ENCODE measurements around the gene GNB5.

Gene GNB5

DNA sequence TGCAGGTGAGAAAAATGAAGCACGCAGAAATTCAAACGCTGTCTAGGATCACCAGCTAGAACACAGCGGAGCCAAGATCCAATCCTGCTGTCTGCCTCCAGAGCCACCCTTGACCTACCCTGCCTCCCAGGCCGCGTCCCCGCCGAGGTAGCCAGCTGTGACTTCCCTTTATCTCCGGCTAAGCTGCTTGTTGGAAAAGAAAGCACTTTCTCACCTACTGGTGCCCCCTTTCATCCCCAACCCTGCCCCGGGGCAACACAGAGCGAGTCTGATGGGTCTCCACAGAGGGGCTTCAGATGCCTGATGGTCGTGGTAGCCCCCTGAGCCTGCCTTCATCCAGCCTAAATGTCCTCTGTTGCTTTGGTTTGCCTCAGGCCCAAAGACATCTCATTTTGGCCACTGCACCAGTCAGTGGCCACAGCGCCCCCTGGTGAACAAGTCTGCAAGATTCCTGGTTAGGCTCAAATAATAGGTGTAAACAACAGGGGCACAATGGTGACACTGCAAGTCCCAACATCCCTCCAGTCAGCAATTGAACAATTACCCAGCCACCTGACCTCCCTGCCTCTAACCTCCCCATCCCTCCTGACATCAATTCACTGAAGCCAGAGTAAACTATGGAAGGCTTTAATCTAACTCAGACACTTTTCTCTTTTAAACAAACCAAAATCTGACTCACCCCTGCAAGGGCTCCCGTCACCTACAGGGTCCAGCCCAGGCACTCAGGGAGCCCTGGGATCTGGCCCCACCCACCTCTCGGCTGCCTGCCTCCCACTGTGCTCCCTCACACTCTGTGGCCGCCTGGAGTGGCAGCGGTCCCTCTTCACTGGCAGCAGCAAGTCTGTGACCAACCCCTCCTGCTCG, 51.4 kb downstream of the GNB5 start:
- Histone ChIP-seq H3K4me3 (ENCODE audit: low read depth in 1 of 2, low read length in 2 of 2) (no peak overlapping the region), H3K9me3 (ENCODE audit: control insufficient read depth in 1 of 2, low read length in 2 of 2) (no peaks in the 10 kb centered on the region), H3K4me1 (ENCODE audit: control insufficient read depth in 1 of 2, insufficient read depth in 2 of 2, low read length in 2 of 2) (peaks cover 12 to 18% of the 10 kb centered on the region in 2 donors), H3K36me3 (ENCODE audit: control insufficient read depth in 1 of 2, insufficient read depth in 2 of 2, low read length in 2 of 2) (peaks cover 0 to 9% of the 10 kb centered on the region in 2 donors), H3K27me3 (ENCODE audit: low read depth, low read length) (no peaks in the 10 kb centered on the region), H3K27ac (ENCODE audit: low read length) (no peak overlapping the region)

DNA sequence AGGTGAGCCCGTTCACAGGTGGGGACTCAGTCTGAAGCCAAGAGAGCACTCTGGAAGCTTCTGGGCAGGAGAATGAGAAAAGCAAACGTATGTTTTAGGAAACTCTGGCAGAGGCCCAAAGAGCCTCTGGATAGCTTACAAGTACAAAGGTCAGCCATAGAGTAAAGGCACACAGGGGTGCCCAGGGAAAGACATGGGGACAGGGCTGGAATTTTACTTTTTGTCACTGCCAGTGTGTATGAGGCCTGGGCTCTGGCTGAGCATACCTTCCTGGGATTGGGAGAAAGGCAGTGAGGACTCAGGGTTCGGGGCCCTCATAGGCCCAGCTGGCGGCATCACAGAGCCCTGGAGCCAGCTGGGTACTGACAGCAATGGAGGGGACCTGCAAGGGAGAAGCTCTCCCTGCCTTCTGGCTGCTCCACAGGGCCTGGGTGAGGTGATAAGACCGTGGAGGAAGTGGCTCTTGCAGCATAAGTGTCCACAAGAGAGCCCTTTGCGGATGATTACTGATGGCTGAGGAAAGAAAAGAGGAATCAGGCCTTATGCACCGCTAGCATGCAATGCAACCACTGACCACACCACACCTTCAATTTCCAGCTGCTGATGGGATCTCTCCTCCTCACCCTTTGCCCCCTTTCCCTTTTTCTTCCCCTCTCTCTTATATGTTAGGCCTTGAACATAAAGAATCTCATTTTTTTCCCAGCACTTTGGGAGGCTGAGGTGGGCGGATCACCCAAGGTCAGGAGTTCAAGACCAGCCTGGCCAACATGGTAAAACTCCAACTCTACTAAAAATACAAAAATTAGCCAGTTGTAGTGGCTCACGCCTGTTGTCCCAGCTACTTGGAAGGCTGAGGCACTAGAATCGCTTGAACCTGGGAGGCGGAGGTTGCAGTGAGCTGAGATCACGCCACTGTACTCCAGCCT, 53.5 kb downstream of the GNB5 start:
- H3K4me3 ChIP-seq (ENCODE audit: low read depth in 1 of 2, low read length in 2 of 2), result no peak overlapping the region
- no peaks in the 10 kb centered on the region for H3K27me3 ChIP-seq (ENCODE audit: low read depth, low read length)
- no peak overlapping the region for H3K27ac ChIP-seq (ENCODE audit: low read length)
- no peaks in the 10 kb centered on the region for H3K36me3 ChIP-seq (ENCODE audit: control insufficient read depth in 1 of 2, insufficient read depth in 2 of 2, low read length in 2 of 2)
- no peaks in the 10 kb centered on the region for H3K9me3 ChIP-seq (ENCODE audit: control insufficient read depth in 1 of 2, low read length in 2 of 2)
- peaks cover 15 to 18% of the 10 kb centered on the region in 2 donors for H3K4me1 ChIP-seq (ENCODE audit: control insufficient read depth in 1 of 2, insufficient read depth in 2 of 2, low read length in 2 of 2)

DNA sequence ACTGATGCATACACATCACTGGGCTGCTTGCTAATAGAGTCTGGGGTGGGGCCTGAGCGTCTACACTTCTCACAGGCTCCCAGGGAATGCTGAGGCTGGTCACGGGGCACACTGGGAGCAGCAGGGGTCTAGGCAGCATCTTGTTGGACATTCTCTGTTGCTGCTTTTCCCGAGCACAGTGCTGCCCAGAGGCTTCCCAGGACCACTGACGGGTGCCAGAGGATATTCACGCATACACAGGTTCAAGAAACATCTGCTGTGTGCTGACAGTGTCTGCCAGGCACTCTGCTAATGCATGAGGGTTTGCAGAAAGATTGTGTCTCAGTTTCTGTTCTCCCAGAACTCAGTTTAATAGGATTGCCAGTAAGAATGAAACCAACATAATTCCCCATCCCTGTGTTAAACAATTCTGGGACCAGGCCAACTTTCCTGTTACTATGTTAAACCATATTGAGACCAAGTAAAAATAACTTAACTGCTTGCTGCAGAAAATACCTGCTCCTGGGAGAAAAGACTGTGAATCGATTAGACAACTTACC, 54.7 kb downstream of the GNB5 start:
- peaks cover 15 to 18% of the 10 kb centered on the region in 2 donors for H3K4me1 ChIP-seq (ENCODE audit: control insufficient read depth in 1 of 2, insufficient read depth in 2 of 2, low read length in 2 of 2)
- H3K36me3 ChIP-seq (ENCODE audit: control insufficient read depth in 1 of 2, insufficient read depth in 2 of 2, low read length in 2 of 2), result peaks cover 0 to 7% of the 10 kb centered on the region in 2 donors
- no peaks in the 10 kb centered on the region for H3K9me3 ChIP-seq (ENCODE audit: control insufficient read depth in 1 of 2, low read length in 2 of 2)
- no peak overlapping the region for H3K4me3 ChIP-seq (ENCODE audit: low read depth in 1 of 2, low read length in 2 of 2)
- no peak overlapping the region for H3K27ac ChIP-seq (ENCODE audit: low read length)
- H3K27me3 ChIP-seq (ENCODE audit: low read depth, low read length), result no peaks in the 10 kb centered on the region

DNA sequence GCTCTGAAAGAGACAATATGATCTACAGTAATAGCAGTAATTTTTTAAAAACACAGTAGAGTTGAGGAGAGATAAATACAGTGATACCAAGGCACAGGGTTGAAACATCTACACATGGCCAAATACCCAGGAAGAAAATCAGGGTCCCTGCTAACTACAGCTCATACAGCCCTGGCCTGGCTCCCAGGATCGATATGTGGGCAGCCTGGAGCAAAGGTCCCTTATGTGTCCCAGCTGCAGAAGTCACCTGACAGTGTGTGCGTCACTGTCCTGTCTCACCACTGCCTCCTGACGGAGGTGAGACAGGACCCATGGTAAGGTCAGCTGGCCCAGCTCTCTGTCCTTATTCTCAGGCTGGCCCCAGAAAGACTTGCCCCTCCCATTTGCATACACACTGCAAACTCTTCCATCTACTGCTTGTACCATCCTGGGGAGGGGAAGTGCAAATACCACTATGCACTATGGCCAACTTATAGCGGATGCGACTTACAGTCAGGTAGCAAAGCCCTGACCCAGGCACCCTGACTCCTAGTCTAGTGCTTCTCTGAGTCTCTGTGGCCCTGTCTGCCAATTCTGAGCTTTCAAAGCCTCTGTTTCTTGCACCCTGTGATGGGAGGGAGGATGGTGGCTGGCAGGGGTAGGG, 56.6 kb downstream of the GNB5 start:
- H3K9me3 ChIP-seq (ENCODE audit: control insufficient read depth in 1 of 2, low read length in 2 of 2), result no peaks in the 10 kb centered on the region
- peaks cover 15 to 18% of the 10 kb centered on the region in 2 donors for H3K4me1 ChIP-seq (ENCODE audit: control insufficient read depth in 1 of 2, insufficient read depth in 2 of 2, low read length in 2 of 2)
- peak overlapping the region; percentile 24 for H3K27ac ChIP-seq (ENCODE audit: low read length)
- peaks cover 0 to 15% of the 10 kb centered on the region in 2 donors for H3K36me3 ChIP-seq (ENCODE audit: control insufficient read depth in 1 of 2, insufficient read depth in 2 of 2, low read length in 2 of 2)
- H3K4me3 ChIP-seq (ENCODE audit: low read depth in 1 of 2, low read length in 2 of 2), result no peak overlapping the region
- no peaks in the 10 kb centered on the region for H3K27me3 ChIP-seq (ENCODE audit: low read depth, low read length)

DNA sequence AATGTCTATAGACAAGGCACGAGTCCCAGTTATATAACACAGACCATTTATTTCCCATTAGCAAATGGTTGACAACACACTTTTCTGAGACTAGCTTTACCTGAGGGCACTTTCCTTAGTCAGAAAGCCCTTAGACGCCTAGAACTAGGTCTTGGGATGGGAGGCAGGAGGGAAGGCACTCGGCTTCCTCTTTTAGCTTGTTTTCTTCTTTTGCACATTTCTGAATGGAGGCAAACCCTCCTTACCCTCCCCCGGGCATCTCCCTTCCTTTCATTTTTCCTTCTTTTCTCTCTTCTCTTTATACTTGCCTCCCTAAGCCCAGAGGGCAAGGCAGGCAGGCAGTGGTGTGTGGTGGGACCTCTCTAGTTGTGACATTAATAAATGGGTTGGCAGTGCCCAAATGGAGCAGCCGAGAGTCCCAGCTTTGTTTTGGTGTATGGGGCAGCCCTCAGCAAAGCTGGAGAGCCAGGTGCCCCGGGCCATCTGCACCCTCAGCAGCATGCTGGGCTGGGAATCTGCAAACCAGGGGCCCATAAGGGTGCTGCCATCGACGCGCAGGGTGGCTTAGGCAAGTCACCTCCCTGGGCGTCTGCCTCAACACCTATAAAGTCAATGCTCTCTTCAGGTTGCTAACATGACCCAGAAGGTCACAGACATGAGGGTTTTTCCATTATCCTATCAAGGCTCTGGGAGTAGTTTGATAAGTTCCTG, 57.5 kb downstream of the GNB5 start:
- Histone ChIP-seq H3K27me3 (ENCODE audit: low read depth, low read length) (no peaks in the 10 kb centered on the region), H3K4me1 (ENCODE audit: control insufficient read depth in 1 of 2, insufficient read depth in 2 of 2, low read length in 2 of 2) (peaks cover 15 to 18% of the 10 kb centered on the region in 2 donors), H3K9me3 (ENCODE audit: control insufficient read depth in 1 of 2, low read length in 2 of 2) (no peaks in the 10 kb centered on the region), H3K4me3 (ENCODE audit: low read depth in 1 of 2, low read length in 2 of 2) (no peak overlapping the region), H3K36me3 (ENCODE audit: control insufficient read depth in 1 of 2, insufficient read depth in 2 of 2, low read length in 2 of 2) (peaks cover 0 to 21% of the 10 kb centered on the region in 2 donors), H3K27ac (ENCODE audit: low read length) (no peak overlapping the region)

DNA sequence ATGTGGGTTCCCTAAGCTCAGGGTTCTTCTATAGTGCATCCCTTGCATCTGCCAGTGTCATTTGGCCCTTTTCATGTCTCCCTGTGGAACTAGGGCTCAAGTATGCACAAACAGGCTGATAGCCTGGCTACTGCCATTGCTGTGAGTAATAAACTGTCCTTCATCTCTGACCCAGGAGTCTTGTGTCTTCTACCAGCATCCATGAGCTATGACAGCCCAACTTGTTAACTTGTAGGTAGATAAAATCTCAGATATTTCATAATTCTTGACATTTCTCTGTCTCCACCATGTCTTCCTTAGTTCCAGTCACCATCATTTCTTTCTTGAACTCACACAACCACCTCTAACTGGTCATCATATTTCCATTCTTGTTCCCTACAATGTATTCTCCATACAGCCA, 59.1 kb downstream of the GNB5 start:
- Histone ChIP-seq H3K36me3 (ENCODE audit: control insufficient read depth in 1 of 2, insufficient read depth in 2 of 2, low read length in 2 of 2) (peaks cover 0 to 21% of the 10 kb centered on the region in 2 donors), H3K27me3 (ENCODE audit: low read depth, low read length) (no peaks in the 10 kb centered on the region), H3K9me3 (ENCODE audit: control insufficient read depth in 1 of 2, low read length in 2 of 2) (no peaks in the 10 kb centered on the region), H3K4me3 (ENCODE audit: low read depth in 1 of 2, low read length in 2 of 2) (no peak overlapping the region), H3K4me1 (ENCODE audit: control insufficient read depth in 1 of 2, insufficient read depth in 2 of 2, low read length in 2 of 2) (peaks cover 12 to 13% of the 10 kb centered on the region in 2 donors), H3K27ac (ENCODE audit: low read length) (no peak overlapping the region)

DNA sequence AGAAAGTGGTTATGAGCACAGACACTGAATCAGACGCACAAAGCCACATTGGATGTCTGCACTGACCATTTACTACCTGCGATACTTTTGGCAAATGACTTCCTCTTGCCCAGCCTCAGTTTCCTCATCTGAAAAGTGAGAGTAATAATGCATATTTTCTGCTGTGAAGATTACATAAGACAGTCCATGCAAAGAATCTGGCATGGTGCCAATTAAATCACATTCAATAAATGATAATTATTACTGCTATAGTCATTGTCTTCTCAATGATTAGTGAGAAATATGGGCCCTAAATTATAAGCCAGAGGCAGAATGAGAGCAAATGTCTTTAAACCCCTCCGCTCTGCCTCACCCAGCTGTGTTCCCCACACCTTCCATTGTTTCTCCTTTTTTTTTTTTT, 62.6 kb downstream of the GNB5 start:
- Histone ChIP-seq H3K4me3 (ENCODE audit: low read depth in 1 of 2, low read length in 2 of 2) (no peak overlapping the region), H3K36me3 (ENCODE audit: control insufficient read depth in 1 of 2, insufficient read depth in 2 of 2, low read length in 2 of 2) (peaks cover 0 to 25% of the 10 kb centered on the region in 2 donors), H3K4me1 (ENCODE audit: control insufficient read depth in 1 of 2, insufficient read depth in 2 of 2, low read length in 2 of 2) (no peaks in the 10 kb centered on the region), H3K9me3 (ENCODE audit: control insufficient read depth in 1 of 2, low read length in 2 of 2) (no peaks in the 10 kb centered on the region), H3K27ac (ENCODE audit: low read length) (no peak overlapping the region), H3K27me3 (ENCODE audit: low read depth, low read length) (no peaks in the 10 kb centered on the region)

DNA sequence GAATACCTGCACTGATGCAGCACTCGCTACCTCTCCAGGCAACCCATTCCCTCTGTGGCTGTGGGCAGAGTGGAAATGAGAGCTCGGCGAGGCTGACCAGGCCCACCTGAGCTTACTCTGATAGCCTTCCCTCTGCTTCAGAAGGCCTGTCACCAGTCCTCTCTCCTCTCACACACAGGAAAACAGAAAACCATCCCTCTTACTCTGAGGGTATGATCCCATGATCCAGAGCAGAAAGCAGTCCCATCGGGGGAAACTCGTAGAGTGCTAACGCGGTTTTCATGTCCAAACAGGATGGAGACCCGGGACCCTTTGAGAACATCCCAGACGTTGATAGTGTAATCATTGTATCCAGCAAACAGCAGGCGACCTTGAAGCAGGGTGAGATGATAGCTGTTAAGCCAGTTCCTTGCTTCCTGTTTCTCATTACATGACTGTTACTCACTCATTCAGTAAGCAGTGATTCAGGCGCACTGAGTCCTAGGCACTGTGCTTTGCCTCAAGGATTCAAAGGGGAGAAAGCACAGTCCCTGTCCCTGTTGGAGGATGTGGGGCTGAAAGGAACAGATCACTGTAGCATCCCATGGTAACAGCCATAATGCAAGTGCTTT, 66.8 kb downstream of the GNB5 start:
- no peaks in the 10 kb centered on the region for H3K27me3 ChIP-seq (ENCODE audit: low read depth, low read length)
- H3K36me3 ChIP-seq (ENCODE audit: control insufficient read depth in 1 of 2, insufficient read depth in 2 of 2, low read length in 2 of 2), result peaks cover 0 to 7% of the 10 kb centered on the region in 2 donors
- H3K27ac ChIP-seq (ENCODE audit: low read length), result no peak overlapping the region
- H3K4me3 ChIP-seq (ENCODE audit: low read depth in 1 of 2, low read length in 2 of 2), result no peak overlapping the region
- no peaks in the 10 kb centered on the region for H3K4me1 ChIP-seq (ENCODE audit: control insufficient read depth in 1 of 2, insufficient read depth in 2 of 2, low read length in 2 of 2)
- H3K9me3 ChIP-seq (ENCODE audit: control insufficient read depth in 1 of 2, low read length in 2 of 2), result no peaks in the 10 kb centered on the region

DNA sequence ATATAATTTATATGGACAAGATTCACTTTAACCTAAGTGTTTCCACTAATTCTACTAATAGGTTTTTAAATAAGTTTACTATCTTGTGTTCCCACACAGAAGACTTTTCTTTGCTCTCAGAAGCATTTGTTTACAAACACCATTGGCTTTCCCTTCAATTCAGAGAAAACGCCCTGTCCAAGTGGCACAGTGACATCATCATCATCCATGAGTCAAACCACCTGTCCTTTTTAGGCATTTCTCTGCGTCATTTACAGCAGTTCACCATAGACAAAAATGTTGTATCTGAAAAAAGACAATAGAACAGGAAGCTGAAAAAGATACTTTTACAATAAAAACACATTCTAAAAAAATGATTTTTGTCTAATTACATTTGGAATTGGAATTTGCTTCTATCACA, 69.3 kb downstream of the GNB5 start:
- Histone ChIP-seq H3K27ac (ENCODE audit: low read length) (no peak overlapping the region), H3K4me3 (ENCODE audit: low read depth in 1 of 2, low read length in 2 of 2) (no peak overlapping the region), H3K4me1 (ENCODE audit: control insufficient read depth in 1 of 2, insufficient read depth in 2 of 2, low read length in 2 of 2) (no peaks in the 10 kb centered on the region), H3K9me3 (ENCODE audit: control insufficient read depth in 1 of 2, low read length in 2 of 2) (no peaks in the 10 kb centered on the region), H3K36me3 (ENCODE audit: control insufficient read depth in 1 of 2, insufficient read depth in 2 of 2, low read length in 2 of 2) (peaks cover 0 to 4% of the 10 kb centered on the region in 2 donors), H3K27me3 (ENCODE audit: low read depth, low read length) (no peaks in the 10 kb centered on the region)

DNA sequence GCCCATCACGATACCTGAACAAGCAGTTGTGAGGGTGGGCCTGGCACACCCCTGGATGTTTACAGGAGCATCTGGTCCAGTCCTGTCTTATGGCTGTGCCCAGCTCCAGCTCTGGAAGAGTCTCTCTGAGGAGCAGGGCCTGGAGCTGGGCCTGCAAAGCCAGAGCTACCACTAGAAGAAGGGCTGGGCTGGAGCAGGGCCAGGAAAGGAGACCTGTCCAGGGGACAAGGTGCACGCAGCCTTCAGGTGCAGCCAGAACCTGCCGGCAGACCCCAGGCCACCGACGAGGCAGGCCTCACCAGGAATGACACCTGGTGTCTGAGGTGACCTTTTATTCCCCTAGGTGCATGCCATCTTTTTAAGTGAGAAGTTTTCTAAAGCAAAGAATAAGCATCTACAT, 70.2 kb downstream of the GNB5 start:
- Histone ChIP-seq H3K27ac (ENCODE audit: low read length) (no peak overlapping the region), H3K36me3 (ENCODE audit: control insufficient read depth in 1 of 2, insufficient read depth in 2 of 2, low read length in 2 of 2) (peaks cover 0 to 4% of the 10 kb centered on the region in 2 donors), H3K4me1 (ENCODE audit: control insufficient read depth in 1 of 2, insufficient read depth in 2 of 2, low read length in 2 of 2) (no peaks in the 10 kb centered on the region), H3K9me3 (ENCODE audit: control insufficient read depth in 1 of 2, low read length in 2 of 2) (no peaks in the 10 kb centered on the region), H3K27me3 (ENCODE audit: low read depth, low read length) (no peaks in the 10 kb centered on the region), H3K4me3 (ENCODE audit: low read depth in 1 of 2, low read length in 2 of 2) (no peak overlapping the region)

Measured in muscle layer of duodenum (tissue), 2 donors.